ENCODE data around the gene DIDO1.
A peak's percentile ranks its signal among the peaks of the same experiment; 100 is the strongest.

DIDO1 gene

DNA sequence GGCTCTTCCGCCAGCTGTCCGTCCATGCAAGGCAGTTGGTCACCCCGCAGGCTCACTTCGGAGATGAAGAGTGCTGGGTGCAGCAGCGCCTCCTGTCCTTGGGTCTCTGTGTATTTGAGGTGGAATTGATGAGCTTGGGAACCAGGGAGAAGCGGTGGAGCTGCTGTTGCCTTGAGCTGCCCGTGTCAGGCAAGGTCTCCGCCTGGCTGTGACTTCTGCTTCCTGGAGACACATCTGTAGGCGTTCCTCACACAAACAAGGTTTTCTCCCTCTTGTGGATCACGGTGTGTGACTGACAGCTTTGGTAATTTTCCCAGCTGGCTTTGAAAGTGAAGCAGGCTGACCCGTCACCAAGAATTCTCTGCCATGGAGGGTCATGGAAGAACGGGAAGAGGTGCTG lies 23.7 kb upstream of the DIDO1 start:
- DNase-seq = no peak

DNA sequence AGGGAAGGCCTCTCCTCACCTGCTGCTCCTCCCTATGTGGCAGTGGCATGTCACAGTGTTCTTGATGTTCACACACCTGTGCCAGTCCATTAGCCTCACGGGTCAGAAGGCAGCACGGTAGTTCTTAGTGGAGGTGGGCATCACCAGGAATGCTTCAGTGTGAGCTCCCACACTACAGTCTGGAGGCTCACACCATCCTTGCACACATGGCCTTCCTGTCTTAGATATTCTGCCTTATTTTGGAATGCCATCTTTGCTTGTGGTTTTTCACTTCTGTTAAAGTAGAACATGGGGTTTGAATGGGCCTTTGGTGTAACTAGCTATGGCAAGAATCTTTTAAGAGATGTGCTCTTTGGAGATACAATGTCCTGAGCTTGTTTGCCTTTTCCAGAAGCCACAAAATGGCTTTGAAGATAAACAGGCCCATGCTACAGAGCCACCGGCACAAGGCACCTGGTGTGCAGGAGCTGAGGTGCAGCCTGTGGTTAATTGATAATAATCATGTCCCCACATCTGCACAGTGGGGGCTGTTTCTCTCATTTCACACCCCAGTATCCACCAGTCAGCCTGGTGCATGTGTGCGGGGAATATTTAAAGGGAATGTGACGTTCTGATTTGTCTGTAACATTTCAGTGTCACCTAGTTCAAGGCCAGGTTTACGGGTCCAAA lies 23.0 kb upstream of the DIDO1 start:
- no peak for DNase-seq

DNA sequence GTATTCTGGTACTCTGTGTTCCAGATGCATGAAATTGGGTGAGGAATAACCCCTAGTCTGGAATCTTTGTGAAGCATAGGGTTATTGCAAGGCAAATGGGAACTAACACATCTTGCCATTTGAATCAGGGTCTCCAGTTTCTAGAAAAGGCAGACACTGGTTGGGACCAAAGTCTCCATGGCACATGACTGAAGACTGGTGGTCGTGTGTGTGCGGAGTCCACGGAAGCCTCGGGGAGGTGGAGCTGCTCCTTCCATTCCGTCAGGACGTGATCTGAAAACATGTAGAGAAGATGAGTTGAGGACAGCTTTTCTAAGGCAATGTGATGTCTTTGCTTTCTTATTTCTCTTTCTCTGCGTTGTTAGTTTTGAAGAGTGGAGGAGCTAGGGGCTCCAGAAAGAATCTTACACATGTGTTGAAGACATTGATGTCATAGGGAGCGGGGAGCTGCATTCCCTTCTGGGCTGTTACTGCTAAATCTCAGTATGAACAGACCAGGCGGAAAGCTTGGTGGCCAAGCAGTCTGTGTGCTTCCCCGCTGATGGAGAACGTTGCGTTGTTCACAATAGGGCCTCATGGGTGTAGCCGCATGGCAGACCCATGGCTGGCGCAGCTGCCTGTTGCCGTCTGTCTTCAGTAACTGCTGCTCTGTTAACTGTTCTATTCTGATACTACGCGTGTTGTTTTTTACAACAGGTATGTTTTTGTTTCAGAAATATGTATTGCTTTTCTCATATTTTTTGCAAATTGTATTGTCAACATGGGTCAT lies 21.4 kb upstream of the DIDO1 start:
- DNase-seq = no peak

DNA sequence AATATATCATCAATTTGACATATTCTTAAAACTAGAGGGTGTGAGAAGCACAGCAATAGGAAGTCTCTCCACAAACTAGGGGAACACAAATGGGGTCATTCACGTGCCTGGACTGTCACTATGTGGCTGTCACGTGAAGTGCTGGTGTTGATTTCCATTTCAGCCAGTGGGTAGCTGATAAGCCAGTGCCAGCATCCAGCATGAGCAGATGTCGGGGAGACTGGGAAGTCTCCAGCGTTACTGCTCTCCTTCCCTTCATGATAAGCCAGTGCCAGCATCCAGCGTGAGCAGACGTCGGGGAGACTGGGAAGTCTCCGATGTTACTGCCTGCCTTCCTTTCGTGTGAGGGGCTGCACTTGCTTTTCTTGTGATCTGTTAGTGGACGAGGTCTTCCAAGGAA lies 20.6 kb upstream of the DIDO1 start:
- DNase-seq = no peak

DNA sequence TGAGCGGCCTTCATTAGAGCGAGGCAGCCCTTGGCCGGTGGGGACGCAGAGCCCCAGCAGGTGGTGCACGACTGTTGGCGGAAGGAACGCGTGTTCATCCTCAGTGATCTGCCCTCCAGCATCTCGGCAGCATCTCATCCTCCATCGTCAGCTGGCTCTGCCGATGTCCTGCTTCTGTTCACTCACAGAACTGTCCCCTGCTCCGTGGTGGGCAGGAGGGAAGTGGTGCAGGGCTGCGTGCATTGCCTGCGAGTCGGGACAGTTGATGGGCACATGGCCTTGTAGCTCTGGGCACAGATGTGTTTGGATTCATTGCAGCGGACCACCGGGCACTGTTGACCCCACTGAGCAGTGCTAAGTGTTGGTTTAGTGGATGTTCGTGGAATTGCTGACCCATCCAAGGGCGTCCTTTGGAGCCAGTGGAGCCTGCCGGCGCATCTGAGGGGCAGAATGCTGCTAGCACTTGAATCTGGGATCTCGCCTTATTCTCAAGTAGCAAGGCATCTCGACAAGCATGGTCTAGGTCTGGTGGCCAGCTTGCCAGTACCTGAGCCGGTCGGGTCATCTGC lies 19.6 kb upstream of the DIDO1 start:
- DNase-seq = no peak

DNA sequence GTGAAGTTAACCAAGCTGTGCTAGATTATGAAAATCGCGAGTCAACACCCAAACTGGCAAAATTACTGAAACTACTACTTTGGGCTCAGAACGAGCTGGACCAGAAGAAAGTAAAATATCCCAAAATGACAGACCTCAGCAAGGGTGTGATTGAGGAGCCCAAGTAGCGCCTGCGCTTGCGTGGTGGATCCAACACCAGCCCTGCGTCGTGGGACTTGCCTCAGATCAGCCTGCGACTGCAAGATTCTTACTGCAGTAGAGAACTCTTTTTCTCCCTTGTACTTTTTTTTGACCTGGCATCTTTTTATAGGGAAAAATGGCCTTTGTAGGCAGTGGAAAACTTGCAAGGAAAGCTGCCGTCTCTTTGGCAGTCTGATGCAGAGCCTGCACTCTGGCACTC lies 18.4 kb upstream of the DIDO1 start:
- DNase-seq = no peak

DNA sequence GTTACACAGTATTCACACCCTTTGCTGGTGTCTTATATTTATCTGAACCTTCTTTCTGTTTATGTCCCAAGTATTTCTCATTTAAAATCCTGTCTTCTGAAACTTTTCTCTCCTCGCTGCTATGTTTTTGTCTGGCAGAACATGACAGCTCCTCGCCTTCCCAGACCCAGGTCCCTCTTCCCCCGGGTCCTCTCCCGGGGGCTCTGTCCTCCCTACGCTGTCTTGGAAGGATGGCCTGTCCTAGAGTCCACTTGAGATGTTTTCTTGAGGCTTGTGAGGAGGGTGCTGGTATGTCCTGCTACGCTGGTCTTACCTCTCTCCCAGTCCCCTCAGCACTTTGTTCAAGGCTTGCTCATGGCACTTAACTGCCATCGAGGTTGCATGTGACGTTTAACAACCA lies 17.9 kb upstream of the DIDO1 start:
- DNase-seq = no peak

DNA sequence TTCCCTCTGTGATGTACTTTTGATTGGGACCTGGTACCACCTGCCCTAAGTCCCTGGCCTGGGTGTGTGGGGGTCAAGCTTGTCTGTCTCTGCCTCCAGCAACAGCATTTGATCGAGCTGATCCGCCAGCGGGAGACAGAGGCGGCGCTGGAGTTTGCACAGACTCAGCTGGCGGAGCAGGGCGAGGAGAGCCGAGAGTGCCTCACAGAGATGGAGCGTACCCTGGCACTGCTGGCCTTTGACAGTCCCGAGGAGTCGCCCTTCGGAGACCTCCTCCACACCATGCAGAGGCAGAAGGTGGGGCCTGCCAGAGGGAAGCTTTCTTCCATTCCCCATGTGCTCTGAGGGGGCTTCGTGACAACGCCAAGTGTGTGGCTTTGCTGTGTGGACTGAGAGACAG lies 17.1 kb upstream of the DIDO1 start:
- DNase-seq = no peak

DNA sequence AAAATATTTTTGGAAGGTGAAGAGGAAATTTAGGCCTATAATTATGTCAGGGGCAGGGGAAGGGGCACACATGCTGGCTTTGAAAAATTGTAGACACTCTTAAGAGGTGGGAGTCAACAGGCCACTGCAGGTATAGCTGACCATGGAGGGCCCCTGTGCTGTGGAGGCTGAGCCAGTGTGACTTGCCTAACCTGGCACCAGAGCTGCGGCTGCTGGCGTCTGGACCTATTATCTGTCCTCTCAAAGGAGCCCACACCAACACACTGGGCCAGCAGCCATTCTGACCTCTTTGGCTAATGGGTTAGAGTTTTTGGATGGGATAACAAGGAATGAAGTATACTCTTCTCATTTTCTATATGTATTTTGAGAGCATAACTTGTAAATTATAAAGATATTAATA lies 16.2 kb upstream of the DIDO1 start:
- no peak for DNase-seq

DNA sequence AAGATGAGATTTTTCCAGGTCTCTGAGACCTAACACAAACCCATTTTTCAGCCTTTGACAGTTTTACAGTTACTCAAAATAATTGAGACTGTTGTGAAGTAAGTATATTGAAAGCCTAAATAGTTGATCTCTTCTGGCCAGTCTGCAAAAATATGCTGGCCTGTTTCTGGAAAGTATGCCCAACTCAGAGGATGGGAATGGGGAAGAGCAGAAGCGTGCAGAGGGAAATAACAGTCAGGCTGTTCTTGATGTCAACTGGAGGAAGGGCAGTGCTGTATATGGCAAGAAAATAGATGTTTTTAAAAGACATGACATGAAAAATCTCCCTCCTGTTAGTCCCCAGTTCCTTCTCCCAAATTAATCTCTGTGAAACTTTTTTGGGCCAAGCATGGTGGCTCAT lies 15.5 kb upstream of the DIDO1 start:
- DNase-seq = no peak

DNA sequence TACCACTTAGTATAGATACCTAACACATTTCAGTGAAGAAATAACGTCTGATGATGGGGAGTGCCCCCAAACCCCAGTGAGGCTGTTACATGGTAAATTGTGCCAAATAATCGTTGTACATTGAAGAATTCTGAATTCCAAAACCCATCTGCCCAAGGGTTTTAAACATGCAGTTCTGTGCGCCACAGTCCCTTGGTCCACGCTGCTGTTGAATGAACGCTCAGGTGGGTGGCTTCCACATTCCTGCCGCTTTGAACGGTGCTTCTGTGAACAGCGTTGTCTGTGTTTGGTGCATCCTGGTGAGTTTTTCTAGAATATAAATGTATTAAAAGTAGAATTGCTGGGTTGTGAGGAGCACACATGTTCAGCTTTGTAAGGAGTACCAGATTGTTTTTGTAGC lies 14.6 kb upstream of the DIDO1 start:
- DNase-seq = no peak

DNA sequence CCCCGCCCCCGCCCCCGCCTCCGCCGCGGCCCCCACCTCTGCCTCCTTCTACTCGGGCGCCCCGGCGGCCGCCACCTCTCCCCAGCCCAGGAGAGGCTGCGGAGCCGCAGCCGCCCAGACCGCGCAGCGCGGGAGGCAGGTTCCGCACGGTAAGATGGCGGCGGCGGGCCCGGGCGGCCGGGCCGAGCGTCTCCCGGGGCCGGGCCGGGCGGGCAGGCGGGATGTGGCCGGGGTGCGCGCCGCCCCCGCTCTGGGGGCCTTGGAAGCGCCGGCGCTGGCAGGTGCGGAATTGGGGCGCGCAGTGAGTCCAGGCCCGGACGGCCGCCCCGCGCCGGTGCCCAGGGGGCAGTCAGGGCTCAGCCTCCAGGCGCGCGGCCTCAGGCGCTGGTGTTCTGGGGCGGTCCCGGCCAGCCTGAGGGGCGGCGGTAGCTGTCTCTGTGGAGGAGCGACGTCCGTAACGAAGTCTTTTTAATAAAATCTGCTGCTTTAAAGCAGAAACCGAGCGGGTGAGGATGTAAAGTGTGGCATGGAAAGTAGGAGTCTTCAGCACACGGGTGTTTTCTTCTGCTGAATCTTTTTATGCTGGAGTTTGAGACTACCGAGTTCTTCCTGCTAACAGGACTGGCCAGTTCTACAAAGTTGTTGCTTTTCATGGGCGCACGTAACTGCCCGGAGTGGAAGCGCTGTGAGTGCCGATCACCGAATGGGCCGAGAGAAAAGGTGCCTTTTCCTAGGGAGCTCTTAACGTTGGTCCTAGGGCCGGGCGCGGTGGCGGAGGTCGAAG lies 12.0 kb upstream of the DIDO1 start, which contains the start of gene GID8:
TSS of gene GID8 (plus strand) at position 43 of the 784 bp plus-strand sequence. CDS start 3,356 bp downstream, outside the sequence.
- DNase-seq = peak; percentile 54 to 58

DNA sequence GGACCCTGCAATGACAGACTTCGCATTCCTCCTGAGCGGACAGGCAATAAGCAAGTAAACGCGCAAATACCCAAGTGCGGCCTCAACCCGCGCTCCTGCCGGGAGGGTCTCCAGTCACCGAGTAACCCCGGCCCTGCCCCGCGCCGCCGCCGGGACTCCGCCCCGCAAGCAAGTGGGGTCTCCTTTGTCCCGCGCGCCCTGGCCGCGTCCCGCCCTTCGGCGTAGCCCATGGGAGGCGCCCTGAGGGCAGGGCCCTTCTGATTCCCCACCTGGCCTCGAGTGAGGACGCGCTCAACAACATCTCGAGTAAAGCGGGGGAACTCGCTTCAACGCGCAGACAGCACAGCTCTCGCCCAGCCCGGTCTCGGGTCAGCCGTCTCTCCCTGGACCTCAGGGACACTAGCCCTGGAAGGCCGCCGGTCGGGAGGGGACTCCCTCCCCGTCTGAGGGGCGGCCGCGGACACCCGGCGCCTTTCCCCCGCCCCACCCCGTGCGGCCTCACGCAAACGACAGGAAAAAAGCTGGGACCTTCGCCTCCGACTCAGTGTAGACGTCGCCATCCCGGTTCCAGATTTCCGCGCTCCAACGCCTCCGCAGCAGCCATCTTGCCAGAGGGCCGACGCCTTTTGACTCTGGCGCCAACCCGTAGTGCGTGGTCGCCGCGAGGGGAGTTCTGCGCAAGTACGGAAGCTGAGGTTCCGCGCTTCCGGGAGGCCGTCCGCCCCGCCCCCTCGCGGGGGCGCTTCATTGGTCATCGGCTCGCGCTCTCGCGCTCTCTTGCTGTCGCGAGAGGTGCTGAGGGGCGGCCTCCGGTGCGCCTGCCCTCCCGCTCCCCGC lies 11.2 kb upstream of the DIDO1 start:
- DNase-seq = peak; percentile 97 to 98

DNA sequence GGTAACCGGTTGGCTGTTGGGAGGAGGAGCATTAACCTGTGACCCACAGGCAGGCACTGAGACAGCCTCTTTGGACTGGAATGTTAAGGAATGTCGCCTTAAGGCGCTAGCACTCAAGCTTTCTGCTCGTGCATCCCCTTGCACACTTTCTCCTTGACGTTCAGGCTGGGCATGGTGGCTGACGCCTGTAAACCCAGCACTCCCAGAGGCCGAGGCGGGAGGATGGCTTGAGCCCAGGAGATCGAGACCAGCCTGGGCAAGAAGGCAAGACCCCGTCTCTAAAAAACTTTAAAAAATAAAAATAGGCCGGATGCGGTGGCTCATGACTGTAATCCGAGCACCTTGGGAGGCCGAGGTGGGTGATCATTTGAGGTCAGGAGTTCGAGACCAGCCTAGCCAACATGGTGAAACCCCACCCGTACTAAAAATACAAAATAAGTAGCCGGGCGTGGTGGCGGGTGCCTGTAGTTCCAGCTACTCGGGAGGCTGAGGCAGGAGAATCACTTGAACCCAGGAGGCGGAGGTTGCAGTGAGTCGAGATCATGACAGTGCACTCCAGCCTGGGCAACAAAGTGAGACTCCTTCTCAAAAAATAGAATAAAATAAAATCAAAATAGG lies 9.8 kb upstream of the DIDO1 start:
- DNase-seq = no peak

DNA sequence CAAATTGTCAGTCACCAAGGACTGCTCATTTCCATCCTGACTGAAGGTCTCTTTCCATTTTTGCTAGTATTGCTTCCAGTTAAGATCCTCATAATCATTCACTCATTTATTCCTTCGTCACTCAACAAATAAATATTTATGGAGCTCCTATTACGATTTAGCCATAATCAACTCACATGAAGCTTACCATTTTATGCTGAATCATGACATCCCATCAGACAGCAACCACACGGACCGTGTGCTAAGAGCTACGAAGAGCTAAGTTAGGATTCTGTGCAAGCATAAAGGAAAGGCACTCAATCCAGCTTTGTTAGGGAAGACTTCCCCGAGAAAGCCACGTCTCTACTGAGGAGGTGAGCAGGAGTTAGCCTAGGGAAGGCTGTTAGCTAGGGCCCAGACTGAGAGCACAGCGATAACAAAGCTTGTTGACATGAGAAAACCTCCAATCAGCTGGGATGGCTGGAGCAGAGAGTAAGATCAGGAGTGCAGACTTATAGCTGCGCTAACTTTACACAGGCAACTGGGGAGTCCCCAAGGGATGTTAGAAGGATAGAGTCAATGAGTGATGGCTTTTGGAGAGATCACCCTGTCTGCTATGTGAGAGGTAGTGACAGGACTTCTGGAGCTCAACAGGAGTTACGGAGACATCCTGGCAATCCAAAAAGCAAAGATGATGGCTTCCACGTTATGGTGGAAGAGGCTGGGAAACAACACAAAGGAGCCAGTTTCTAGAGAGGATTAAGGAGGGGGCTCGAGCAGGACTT lies 9.1 kb upstream of the DIDO1 start:
- DNase-seq = no peak

DNA sequence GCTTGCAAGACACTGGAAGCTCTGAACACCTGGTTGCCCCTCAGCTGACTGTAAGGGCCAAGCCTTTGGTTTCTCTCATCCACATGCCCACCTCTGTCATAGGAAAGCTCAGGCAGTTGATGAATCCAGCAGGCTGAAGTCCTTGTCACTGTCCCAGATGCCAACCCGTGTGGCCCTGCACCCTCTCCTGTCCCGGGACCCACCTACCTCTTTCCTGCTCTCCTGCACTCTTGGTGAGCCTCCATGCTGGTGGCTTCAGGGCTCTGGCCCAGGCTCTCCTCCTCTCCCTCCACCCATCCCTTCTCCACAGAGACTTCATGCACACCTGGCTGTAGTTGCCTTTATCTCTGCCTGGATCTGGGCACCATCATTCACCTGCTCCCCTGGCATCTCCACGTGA lies 7.7 kb upstream of the DIDO1 start:
- DNase-seq = no peak

DNA sequence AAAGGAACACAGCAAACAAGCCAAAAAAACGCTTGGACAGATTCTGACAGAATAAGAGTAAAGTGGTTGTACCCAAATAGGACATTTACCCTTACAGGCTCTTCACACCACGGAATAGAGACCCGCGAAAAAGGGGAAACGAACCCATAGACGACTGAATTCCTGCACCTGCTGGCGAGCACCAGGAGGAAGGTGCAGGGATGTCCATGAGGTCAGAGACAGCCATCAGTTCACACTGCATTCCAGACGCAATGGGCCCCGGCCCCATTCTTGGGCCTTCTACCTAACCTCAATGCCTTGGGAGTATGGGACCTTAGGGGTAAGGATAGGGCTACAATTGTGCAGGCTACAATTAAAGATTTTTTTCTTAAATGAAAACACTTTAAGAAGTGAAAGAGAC lies 5.2 kb upstream of the DIDO1 start:
- no peak for DNase-seq

DNA sequence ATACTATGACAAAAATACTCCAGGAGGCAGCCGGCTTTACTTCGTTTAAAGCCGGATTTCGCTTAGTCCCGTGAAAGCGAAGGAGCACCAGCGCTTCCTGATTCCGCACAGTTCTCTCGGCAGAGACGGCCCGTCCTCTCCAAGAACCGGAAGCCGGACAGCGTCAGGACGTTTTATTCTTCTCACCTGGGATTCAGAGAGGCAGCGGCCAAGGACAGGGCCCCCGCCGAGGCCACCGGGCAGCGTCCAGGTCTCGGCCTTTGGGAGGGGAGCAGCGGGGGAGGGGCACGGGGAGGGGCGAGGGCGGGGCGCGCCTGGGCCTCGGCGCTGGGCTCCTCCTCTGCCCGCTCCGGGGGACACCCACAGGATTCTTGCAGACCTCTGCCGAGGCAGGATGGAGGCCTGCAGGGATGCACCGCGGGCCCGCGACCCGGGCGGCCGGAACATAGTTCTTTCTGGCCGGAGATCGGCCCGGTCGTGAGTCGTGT lies 2.8 kb upstream of the DIDO1 start:
- DNase-seq = peak; percentile 61 to 66

DNA sequence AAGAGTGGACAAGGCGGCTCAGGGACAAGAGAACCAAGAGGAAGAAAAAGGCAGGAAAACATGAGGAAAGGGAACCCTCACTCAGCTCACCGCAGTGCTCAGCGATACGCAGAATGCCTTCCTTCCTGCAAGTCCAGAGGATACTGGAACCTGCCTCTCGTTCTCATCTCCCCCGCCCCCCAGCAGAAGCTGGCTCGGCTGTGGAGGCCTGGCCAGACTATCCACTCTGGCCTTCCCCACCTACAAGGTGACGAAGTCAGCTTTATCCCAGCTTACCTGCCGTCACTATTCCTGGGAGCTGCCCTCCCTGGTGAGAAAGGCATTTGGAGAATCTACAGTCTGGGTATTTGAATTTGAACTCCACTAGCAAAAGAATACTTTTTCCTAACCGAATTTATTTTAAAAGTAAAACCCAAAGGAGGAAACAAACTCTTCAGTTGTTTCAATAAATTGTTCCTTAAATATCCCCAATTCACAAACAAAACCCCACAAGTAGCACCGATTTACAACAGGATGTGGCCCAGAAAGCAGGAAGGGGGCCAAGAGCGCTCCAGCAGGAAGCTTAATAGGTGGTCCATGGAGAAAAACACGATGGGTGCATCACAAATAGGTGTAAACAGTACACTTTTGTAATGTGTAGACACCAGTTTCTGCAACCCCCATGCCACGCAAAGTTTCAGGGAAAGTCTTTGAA lies 2.1 kb upstream of the DIDO1 start:
- DNase-seq = no peak

DNA sequence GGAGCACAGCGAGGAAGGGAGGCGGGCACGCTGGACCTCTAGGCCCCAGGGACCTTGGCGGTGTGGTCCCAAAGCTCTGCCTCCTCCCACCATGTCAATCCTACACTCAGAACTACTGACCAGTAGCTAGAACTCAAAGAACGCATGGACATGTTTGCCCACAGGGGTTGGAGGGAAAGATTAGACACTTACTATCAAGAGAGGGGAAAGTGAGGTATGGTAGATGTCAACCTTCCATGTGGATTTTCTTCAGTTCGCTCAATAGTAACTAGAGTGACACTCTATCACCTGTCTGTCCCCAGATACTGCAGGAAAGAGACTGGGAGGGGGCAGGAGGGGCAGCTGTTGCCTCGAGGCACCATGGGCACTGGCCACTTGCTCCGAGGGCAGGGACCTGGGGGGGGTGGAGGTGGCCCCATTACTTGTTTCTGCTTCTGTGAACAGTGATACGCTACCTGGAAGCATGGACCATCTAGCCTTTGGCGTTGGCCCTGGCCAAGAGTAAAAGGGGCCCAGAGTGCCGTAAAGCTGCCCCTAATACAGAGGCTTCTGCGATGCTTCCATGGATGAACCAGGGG lies 912 bp upstream of the DIDO1 start:
- DNase-seq = no peak

Data from stimulated activated CD4-positive, alpha-beta T cell treated with anti-CD3 and anti-CD28 coated beads, Interleukin-2, amount 100 ng/mL, for 24 hours (primary cell).